ENCODE results near the gene CYP3A5. TPM values are rescaled to one million over a fixed set of nuclear protein-coding genes. Genes with fewer than 3 reads are reported as not detected.

CYP3A5 gene
- total and polyA plus RNA-seq, 2 of the 8 experiments (the other 6 are each of a cell fraction or from before 2014, with no cell fraction given) = 0.06 TPM; not detected in 1

DNA sequence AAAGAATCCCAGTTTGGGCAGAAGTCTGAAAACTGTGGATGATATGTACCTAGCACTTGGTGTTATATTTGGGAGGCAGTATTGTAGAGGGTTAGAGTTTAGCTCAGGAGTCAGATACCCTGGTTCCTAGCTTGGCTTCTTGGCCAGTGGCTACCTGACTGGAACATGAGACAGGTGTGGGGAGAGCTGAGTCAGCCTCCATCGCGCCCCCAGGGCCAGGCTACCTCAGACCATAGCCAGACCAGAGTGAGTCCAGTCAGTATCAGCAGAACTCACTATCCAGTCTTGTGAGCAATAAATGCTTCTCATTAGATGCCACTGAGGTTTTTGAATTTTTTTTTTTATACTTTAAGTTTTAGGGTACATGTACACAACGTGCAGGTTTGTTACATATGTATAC lies 26.0 kb downstream of the CYP3A5 start:
- Histone ChIP-seq H3K27me3 (replicated peaks in 1 of 4; ENCODE audit: control insufficient read depth in 3 of 4, extremely low read depth in 1 of 4, insufficient read depth in 3 of 4, low read length in 3 of 4) (no peaks in the 10 kb centered on the region), H4K8ac (ENCODE audit: extremely low read depth, insufficient read depth, low read length) (no peak overlapping the region), H3K18ac (ENCODE audit: extremely low read depth, low read length) (no peak overlapping the region), H2BK12ac (ENCODE audit: low read depth, low read length) (no peak overlapping the region), H3K79me2 (ENCODE audit: control insufficient read depth in 1 of 2, insufficient read depth in 2 of 2, low read length in 2 of 2) (no peaks in the 10 kb centered on the region), H2BK20ac (ENCODE audit: low read length) (no peak overlapping the region), H2BK120ac (replicated peaks; ENCODE audit: low read depth, low read length) (no peak overlapping the region), H3K14ac (ENCODE audit: insufficient read length) (no peak overlapping the region), H2BK5ac (ENCODE audit: low read depth, low read length) (no peak overlapping the region), H4K91ac (replicated peaks; ENCODE audit: insufficient read length, low read length) (no peak overlapping the region), H3K9ac (replicated peaks in 1 of 4; ENCODE audit: extremely low read depth in 1 of 4, low read depth in 3 of 4, low read length in 3 of 4) (no peak overlapping the region), H4K20me1 (replicated peaks in 1 of 2; ENCODE audit: control insufficient read depth in 1 of 2, insufficient read depth in 2 of 2, low read length in 2 of 2) (no peaks in the 10 kb centered on the region), H3K4me1 (replicated peaks in 1 of 4; ENCODE audit: control insufficient read depth in 3 of 4, insufficient read depth in 4 of 4, low read length in 3 of 4) (no peaks in the 10 kb centered on the region), H3K79me1 (ENCODE audit: low read depth, low read length) (no peaks in the 10 kb centered on the region), H3K36me3 (ENCODE audit: control insufficient read depth in 2 of 4, insufficient read depth in 4 of 4, low read length in 3 of 4) (no peaks in the 10 kb centered on the region; a peak in 1 of 8 replicates), H2BK15ac (ENCODE audit: low read length) (no peak overlapping the region), H2AFZ (ENCODE audit: low read length) (no peak overlapping the region), H3K23me2 (ENCODE audit: low read depth, low read length) (no peaks in the 10 kb centered on the region), H3K4me2 (ENCODE audit: insufficient read depth in 1 of 2, low read depth in 2 of 2, low read length in 2 of 2) (no peak overlapping the region), H3K4me3 (ENCODE audit: extremely low read depth in 1 of 4, insufficient read depth in 2 of 4, low read depth in 3 of 4, low read length in 4 of 4) (no peak overlapping the region), H3K23ac (ENCODE audit: insufficient read length) (no peak overlapping the region), H3K27ac (ENCODE audit: low read depth, low read length) (no peak overlapping the region), H3K4ac (replicated peaks; ENCODE audit: insufficient read length, low read depth, low read length) (no peak overlapping the region), H2AK5ac (ENCODE audit: low read depth, low read length) (no peak overlapping the region), H3K56ac (replicated peaks; ENCODE audit: insufficient read length, low read depth, low read length) (no peak overlapping the region), H4K5ac (ENCODE audit: insufficient read length, low read depth, low read length) (no peak overlapping the region), H3K9me3 (ENCODE audit: insufficient read depth in 2 of 2, low read depth in 1 of 2, low read length in 1 of 2) (no peaks in the 10 kb centered on the region)
- TF ChIP-seq RNF2 (IDR thresholded peaks at IDR 0.05; ENCODE audit: borderline replicate concordance, low read depth, low read length, missing control alignments, poor library complexity, severe bottlenecking) (no peak), POLR2A (IDR thresholded peaks at IDR 0.05; ENCODE audit: control extremely low read depth in 1 of 2, low read depth in 2 of 2, low read length in 2 of 2) (no peak), KDM1A (IDR thresholded peaks at IDR 0.05; ENCODE audit: borderline replicate concordance, low read length) (no peak), ASH2L (IDR thresholded peaks at IDR 0.05; ENCODE audit: low read length) (no peak)
- TF ChIP-seq, protein P1, sequence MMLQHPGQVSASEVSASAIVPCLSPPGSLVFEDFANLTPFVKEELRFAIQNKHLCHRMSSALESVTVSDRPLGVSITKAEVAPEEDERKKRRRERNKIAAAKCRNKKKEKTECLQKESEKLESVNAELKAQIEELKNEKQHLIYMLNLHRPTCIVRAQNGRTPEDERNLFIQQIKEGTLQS (IDR thresholded peaks at IDR 0.05; ENCODE audit: insufficient read depth, low read depth, low read length) = no peak
- ChIA-PET CTCF (ENCODE audit: partially characterized antibody) (no interaction called here), POLR2A (ENCODE audit: partially characterized antibody) (no interaction called here)
- 93% methylated on average over 2 of the region's 3 CpGs; no CpG with 5 or more reads in 1 of the 2 experiments for WGBS, 2 experiments (ENCODE audit: extremely low coverage in 1 of 2, insufficient coverage in 1 of 2, insufficient read length in 1 of 2, insufficient replicate concordance in 2 of 2, low coverage in 1 of 2, low lambda C conversion rate in 2 of 2, missing lambda C conversion rate in 1 of 2)
- DNase-seq (ENCODE audit: low read depth in 1 of 2, low spot score in 2 of 2) (no peak), FAIRE-seq (no peak)

Data from H1 (cell line).